HEK293 (cell line): Measurements from ENCODE around the gene TRAF3.

Experiments
- ZNF223 ChIP-seq: fragments of 450-650 bp; formaldehyde crosslinking; IDR thresholded peaks from 2 replicates; pipeline ENCODE4 v1.5.1; 2016; ENCODE audit warnings: missing biosample characterization, missing genetic modification characterization
- TF ChIP-seq, protein P1 (sequence below): fragments of 450-650 bp; formaldehyde crosslinking; IDR thresholded peaks from 2 replicates; pipeline ENCODE4 v1.5.1; 2016; ENCODE audit warnings: missing biosample characterization, missing genetic modification characterization
- TF ChIP-seq, protein P2 (sequence below): fragments of 450-650 bp; formaldehyde crosslinking; IDR thresholded peaks from 2 replicates; pipeline ENCODE4 v1.5.1; 2016; ENCODE audit warnings: missing biosample characterization, missing genetic modification characterization

DNA sequence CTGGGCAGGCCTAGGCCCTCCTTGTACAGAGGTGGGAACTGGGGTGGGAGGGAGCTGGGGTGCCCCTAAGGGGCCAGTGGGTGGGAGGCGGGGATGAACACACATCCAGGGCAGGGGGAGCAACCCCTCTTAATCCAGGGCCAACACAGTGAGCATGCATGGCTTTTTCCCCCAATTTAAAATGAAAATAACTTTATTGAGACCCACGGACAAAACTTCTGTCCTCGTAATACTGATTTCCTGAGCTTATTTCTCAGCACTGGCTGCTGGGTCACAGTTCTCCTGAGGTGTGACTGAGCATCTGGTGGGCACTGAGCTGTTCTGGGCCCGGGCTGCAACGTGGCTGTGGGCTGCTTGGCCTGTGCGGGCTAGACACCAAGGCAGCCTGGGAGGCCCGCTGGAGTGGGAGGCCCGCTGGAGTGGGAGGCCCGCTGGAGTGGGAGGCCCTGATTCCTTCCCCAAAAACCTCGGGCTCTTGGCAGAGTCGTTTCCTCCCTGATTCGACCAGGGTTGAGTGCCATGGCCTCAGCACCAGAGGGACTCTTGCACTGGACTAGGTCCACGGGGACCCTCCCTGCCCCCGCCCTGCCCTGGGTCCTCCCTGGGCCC, 24.9 kb upstream of the TRAF3 start:
- TF ChIP-seq ZNF223: no peak
- TF ChIP-seq, protein P1, sequence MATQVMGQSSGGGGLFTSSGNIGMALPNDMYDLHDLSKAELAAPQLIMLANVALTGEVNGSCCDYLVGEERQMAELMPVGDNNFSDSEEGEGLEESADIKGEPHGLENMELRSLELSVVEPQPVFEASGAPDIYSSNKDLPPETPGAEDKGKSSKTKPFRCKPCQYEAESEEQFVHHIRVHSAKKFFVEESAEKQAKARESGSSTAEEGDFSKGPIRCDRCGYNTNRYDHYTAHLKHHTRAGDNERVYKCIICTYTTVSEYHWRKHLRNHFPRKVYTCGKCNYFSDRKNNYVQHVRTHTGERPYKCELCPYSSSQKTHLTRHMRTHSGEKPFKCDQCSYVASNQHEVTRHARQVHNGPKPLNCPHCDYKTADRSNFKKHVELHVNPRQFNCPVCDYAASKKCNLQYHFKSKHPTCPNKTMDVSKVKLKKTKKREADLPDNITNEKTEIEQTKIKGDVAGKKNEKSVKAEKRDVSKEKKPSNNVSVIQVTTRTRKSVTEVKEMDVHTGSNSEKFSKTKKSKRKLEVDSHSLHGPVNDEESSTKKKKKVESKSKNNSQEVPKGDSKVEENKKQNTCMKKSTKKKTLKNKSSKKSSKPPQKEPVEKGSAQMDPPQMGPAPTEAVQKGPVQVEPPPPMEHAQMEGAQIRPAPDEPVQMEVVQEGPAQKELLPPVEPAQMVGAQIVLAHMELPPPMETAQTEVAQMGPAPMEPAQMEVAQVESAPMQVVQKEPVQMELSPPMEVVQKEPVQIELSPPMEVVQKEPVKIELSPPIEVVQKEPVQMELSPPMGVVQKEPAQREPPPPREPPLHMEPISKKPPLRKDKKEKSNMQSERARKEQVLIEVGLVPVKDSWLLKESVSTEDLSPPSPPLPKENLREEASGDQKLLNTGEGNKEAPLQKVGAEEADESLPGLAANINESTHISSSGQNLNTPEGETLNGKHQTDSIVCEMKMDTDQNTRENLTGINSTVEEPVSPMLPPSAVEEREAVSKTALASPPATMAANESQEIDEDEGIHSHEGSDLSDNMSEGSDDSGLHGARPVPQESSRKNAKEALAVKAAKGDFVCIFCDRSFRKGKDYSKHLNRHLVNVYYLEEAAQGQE (tag by site-specific recombination): no peak
- TF ChIP-seq, protein P2, sequence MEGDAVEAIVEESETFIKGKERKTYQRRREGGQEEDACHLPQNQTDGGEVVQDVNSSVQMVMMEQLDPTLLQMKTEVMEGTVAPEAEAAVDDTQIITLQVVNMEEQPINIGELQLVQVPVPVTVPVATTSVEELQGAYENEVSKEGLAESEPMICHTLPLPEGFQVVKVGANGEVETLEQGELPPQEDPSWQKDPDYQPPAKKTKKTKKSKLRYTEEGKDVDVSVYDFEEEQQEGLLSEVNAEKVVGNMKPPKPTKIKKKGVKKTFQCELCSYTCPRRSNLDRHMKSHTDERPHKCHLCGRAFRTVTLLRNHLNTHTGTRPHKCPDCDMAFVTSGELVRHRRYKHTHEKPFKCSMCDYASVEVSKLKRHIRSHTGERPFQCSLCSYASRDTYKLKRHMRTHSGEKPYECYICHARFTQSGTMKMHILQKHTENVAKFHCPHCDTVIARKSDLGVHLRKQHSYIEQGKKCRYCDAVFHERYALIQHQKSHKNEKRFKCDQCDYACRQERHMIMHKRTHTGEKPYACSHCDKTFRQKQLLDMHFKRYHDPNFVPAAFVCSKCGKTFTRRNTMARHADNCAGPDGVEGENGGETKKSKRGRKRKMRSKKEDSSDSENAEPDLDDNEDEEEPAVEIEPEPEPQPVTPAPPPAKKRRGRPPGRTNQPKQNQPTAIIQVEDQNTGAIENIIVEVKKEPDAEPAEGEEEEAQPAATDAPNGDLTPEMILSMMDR (tag by site-specific recombination): no peak
